Uterus (tissue), 2 donors: ENCODE measurements around the gene ACTN1.

Experiments
- CTCF ChIP-seq, 4 experiments: fragments of 200-600 bp in 2 of 4; fragments of 450-650 bp in 2 of 4; sonication (generic) in 2 of 4; IDR thresholded peaks; one replicate each; pipeline ENCODE4 v1.5.1; 2016 to 2019; ENCODE audit warnings: antibody characterized with exemption in 4 of 4, mild to moderate bottlenecking in 2 of 4, moderate library complexity in 1 of 4
- POLR2A ChIP-seq, 2 donors: fragments of 450-650 bp; IDR thresholded peaks; one replicate each; pipeline ENCODE4 v1.6.1; 2016; ENCODE audit warnings: antibody characterized with exemption in 2 of 2, mild to moderate bottlenecking in 1 of 2, moderate library complexity in 1 of 2

GRCh38 chr14:68971411-68972035 is 7.6 kb downstream of the ACTN1 start:
- TF ChIP-seq POLR2A (IDR thresholded peaks at IDR 0.05) = no peak
- TF ChIP-seq CTCF (IDR thresholded peaks at IDR 0.05) = no peak
